Neuronal stem cell (in vitro differentiated cells): ENCODE results near the gene TM9SF4.
A peak's percentile ranks its signal among the peaks of the same experiment; 100 is the strongest.
"Not testable (repeated sequence)": the region's sequence is repeated elsewhere in the genome, so short reads cannot be mapped to it uniquely, and the experiment has no call there.

ENCODE experiments used
- DNase-seq: peaks from one replicate; pipeline ENCODE4 v3.0.0-alpha.2; 2013; ENCODE audit warnings: low spot score
- H2AFZ ChIP-seq: one replicate; pipeline ENCODE4 v1.6.1; 2013; ENCODE audit warnings: mild to moderate bottlenecking, low read length, inconsistent platforms
- H2AK5ac ChIP-seq: 2 replicates; pipeline ENCODE4 v1.6.1; 2013; ENCODE audit warnings: low read depth, mild to moderate bottlenecking, inconsistent platforms, low read length, moderate library complexity, mixed read lengths
- H2BK120ac ChIP-seq: 2 replicates; pipeline ENCODE4 v1.6.1; 2013; ENCODE audit warnings: low read depth, mild to moderate bottlenecking, inconsistent platforms, low read length, moderate library complexity, mixed read lengths
- H2BK12ac ChIP-seq: one replicate; pipeline ENCODE4 v1.6.1; 2013; ENCODE audit warnings: low read length, inconsistent platforms
- H2BK15ac ChIP-seq: 2 replicates; pipeline ENCODE4 v1.6.1; 2013; ENCODE audit warnings: mild to moderate bottlenecking, low read length, inconsistent platforms, mixed read lengths
- H2BK5ac ChIP-seq: one replicate; pipeline ENCODE4 v1.6.1; 2013; ENCODE audit warnings: inconsistent platforms, mild to moderate bottlenecking, low read length, moderate library complexity
- H3K14ac ChIP-seq: one replicate; pipeline ENCODE4 v1.6.1; 2013; ENCODE audit warnings: low read length, inconsistent platforms
- H3K18ac ChIP-seq: 2 replicates; pipeline ENCODE4 v1.6.1; 2013; ENCODE audit warnings: low read length, inconsistent platforms
- H3K23ac ChIP-seq: 2 replicates; pipeline ENCODE4 v1.6.1; 2013; ENCODE audit warnings: low read depth, mild to moderate bottlenecking, mixed read lengths, low read length, inconsistent platforms; ENCODE audit not compliant: poor library complexity
- H3K27ac ChIP-seq: replicated peaks from 3 replicates; pipeline ENCODE4 v1.5.1; 2013; ENCODE audit warnings: low read length, inconsistent platforms
- H3K27me3 ChIP-seq, 3 experiments: 2 replicates each; pipeline ENCODE4 v1.6.1; 2013; ENCODE audit warnings: low read length in 3 of 3, mild to moderate bottlenecking in 2 of 3, inconsistent platforms in 1 of 3, low read depth in 1 of 3, mixed read lengths in 1 of 3, moderate library complexity in 1 of 3; ENCODE audit not compliant: control insufficient read depth in 3 of 3, insufficient read depth in 3 of 3
- H3K36me3 ChIP-seq, 2 donors: replicated peaks in 1 of 2; 2 replicates each; pipeline ENCODE4 v1.6.1; 2013; ENCODE audit warnings: low read length in 2 of 2; ENCODE audit not compliant: control insufficient read depth in 2 of 2, insufficient read depth in 2 of 2
- H3K4ac ChIP-seq: 2 replicates; pipeline ENCODE4 v1.6.1; 2013; ENCODE audit warnings: inconsistent platforms, mild to moderate bottlenecking, low read length, moderate library complexity
- H3K4me1 ChIP-seq, 2 donors: 1 replicate in 1 of 2; 2 replicates in 1 of 2; pipeline ENCODE4 v1.6.1; 2013; ENCODE audit warnings: low read length in 2 of 2, low read depth in 1 of 2; ENCODE audit not compliant: control insufficient read depth in 2 of 2, insufficient read depth in 1 of 2
- H3K4me2 ChIP-seq: one replicate; pipeline ENCODE4 v1.6.1; 2013; ENCODE audit warnings: mild to moderate bottlenecking, low read length, inconsistent platforms; ENCODE audit not compliant: insufficient read depth, poor library complexity, severe bottlenecking
- H3K4me3 ChIP-seq, 2 donors: 2 replicates each; pipeline ENCODE4 v1.5.1; 2013; ENCODE audit warnings: low read length in 2 of 2, mild to moderate bottlenecking in 2 of 2, inconsistent platforms in 1 of 2, moderate library complexity in 1 of 2
- H3K79me1 ChIP-seq: one replicate; pipeline ENCODE4 v1.6.1; 2013; ENCODE audit warnings: low read depth, mild to moderate bottlenecking, inconsistent platforms, low read length, moderate library complexity
- H3K9ac ChIP-seq: one replicate; pipeline ENCODE4 v1.6.1; 2013; ENCODE audit warnings: mild to moderate bottlenecking, low read depth, low read length, inconsistent platforms; ENCODE audit not compliant: poor library complexity
- H3K9me3 ChIP-seq, 2 donors: replicated peaks in 1 of 2; 2 replicates each; pipeline versions ENCODE3 to v1.6.1; 2013; ENCODE audit warnings: low read length in 2 of 2, mild to moderate bottlenecking in 2 of 2, inconsistent platforms in 1 of 2, low read depth in 1 of 2, mixed read lengths in 1 of 2, moderate library complexity in 1 of 2; ENCODE audit not compliant: control insufficient read depth in 2 of 2, insufficient read depth in 1 of 2
- H4K8ac ChIP-seq: one replicate; pipeline ENCODE4 v1.6.1; 2013; ENCODE audit warnings: low read depth, mild to moderate bottlenecking, inconsistent platforms, low read length, moderate library complexity
- H4K91ac ChIP-seq: one replicate; pipeline ENCODE4 v1.6.1; 2013; ENCODE audit warnings: low read length, low read depth, mild to moderate bottlenecking, inconsistent platforms; ENCODE audit not compliant: poor library complexity
- WGBS, 2 donors: extraction: QIAGEN DNeasy Blood & Tissue Kit; methylation state at CpG; one replicate each; pipeline ENCODE4 v1.1.7; 2013; ENCODE audit warnings: missing lambda C conversion rate in 2 of 2, mixed read lengths in 1 of 2; ENCODE audit not compliant: insufficient read length in 2 of 2, insufficient replicate concordance in 1 of 2; ENCODE audit errors: extremely low coverage in 2 of 2; 5-methylcytosine and 5-hydroxymethylcytosine counted together

TM9SF4 gene

GRCh38 chr20:32197136-32197535 is 87.6 kb downstream of the TM9SF4 start:
- H3K36me3 ChIP-seq, result peaks cover 57 to 98% of the 10 kb centered on the region in 2 donors
- H3K27ac ChIP-seq, DNase-seq, H3K14ac ChIP-seq, H2AFZ ChIP-seq, H2AK5ac ChIP-seq, H2BK12ac ChIP-seq, H3K4ac ChIP-seq, H3K4me1 ChIP-seq, H3K9me3 ChIP-seq, H3K27me3 ChIP-seq, H2BK5ac ChIP-seq, H4K8ac ChIP-seq, H3K18ac ChIP-seq, H4K91ac ChIP-seq, H3K4me2 ChIP-seq, H2BK120ac ChIP-seq, H2BK15ac ChIP-seq: not testable (repeated sequence)
- no CpG with 5 or more reads among the region's 20 CpGs for WGBS, 2 donors
- peak overlapping the region in 1 of 2 donors; percentile 35 for H3K4me3 ChIP-seq
- peaks cover 15% of the 10 kb centered on the region for H3K79me1 ChIP-seq
- H3K9ac ChIP-seq, result peak overlapping the region; percentile 55
- peak overlapping the region; percentile 75 for H3K23ac ChIP-seq

GRCh38 chr20:32199006-32199405 is 89.5 kb downstream of the TM9SF4 start:
- Histone ChIP-seq H3K4me2 (no peak overlapping the region), H3K27ac (no peak overlapping the region), H3K9ac (no peak overlapping the region), H2AFZ (no peak overlapping the region), H3K36me3 (peaks cover 59 to 99% of the 10 kb centered on the region in 2 donors), H3K23ac (peak overlapping the region; percentile 31), H3K4me1 (peaks cover 0 to 2% of the 10 kb centered on the region in 2 donors), H3K14ac (no peak overlapping the region), H3K4me3 (no peak overlapping the region), H2BK5ac (no peak overlapping the region), H3K4ac (no peak overlapping the region), H2BK12ac (no peak overlapping the region), H2BK15ac (no peak overlapping the region), H4K8ac (no peak overlapping the region), H3K27me3 (no peaks in the 10 kb centered on the region), H2BK120ac (no peak overlapping the region), H4K91ac (no peak overlapping the region), H3K9me3 (no peaks in the 10 kb centered on the region), H3K18ac (no peak overlapping the region), H2AK5ac (no peak overlapping the region), H3K79me1 (peaks cover 15% of the 10 kb centered on the region)
- no CpG with 5 or more reads among the region's 4 CpGs for WGBS, 2 donors
- DNase-seq, result no peak

- Histone ChIP-seq H2BK15ac (no peak overlapping the region), H3K27me3 (no peaks in the 10 kb centered on the region), H2AFZ (no peak overlapping the region), H3K36me3 (peaks cover 41 to 92% of the 10 kb centered on the region in 2 donors), H3K79me1 (peaks cover 11% of the 10 kb centered on the region), H3K27ac (no peak overlapping the region), H3K14ac (no peak overlapping the region), H2AK5ac (no peak overlapping the region), H2BK5ac (no peak overlapping the region), H4K91ac (no peak overlapping the region), H2BK12ac (no peak overlapping the region), H3K23ac (no peak overlapping the region), H3K18ac (no peak overlapping the region), H3K9me3 (no peaks in the 10 kb centered on the region), H3K9ac (no peak overlapping the region), H3K4ac (no peak overlapping the region), H4K8ac (no peak overlapping the region), H2BK120ac (no peak overlapping the region), H3K4me1 (peaks cover 4 to 13% of the 10 kb centered on the region in 2 donors), H3K4me2 (no peak overlapping the region), H3K4me3 (no peak overlapping the region)
- WGBS, 2 donors, result no CpG with 5 or more reads among the region's 4 CpGs
- DNase-seq, result no peak
These were observed 91.9 kb downstream of the TM9SF4 start for GRCh38 chr20:32201296-32201976.

GRCh38 chr20:32201977-32202363 is 92.5 kb downstream of the TM9SF4 start:
- Histone ChIP-seq H3K9me3 (no peaks in the 10 kb centered on the region), H3K79me1 (peaks cover 9% of the 10 kb centered on the region), H4K8ac (no peak overlapping the region), H3K9ac (no peak overlapping the region), H3K4me2 (no peak overlapping the region), H2AFZ (no peak overlapping the region), H3K27ac (no peak overlapping the region), H2AK5ac (no peak overlapping the region), H3K4ac (no peak overlapping the region), H3K27me3 (no peaks in the 10 kb centered on the region), H3K18ac (no peak overlapping the region), H3K23ac (no peak overlapping the region), H3K4me3 (no peak overlapping the region), H2BK5ac (no peak overlapping the region), H3K14ac (no peak overlapping the region), H3K4me1 (peaks cover 7 to 16% of the 10 kb centered on the region in 2 donors), H2BK15ac (no peak overlapping the region), H3K36me3 (peaks cover 37 to 87% of the 10 kb centered on the region in 2 donors), H2BK12ac (no peak overlapping the region), H2BK120ac (no peak overlapping the region), H4K91ac (no peak overlapping the region)
- DNase-seq, result no peak
- WGBS, 2 donors, result no CpG with 5 or more reads among the region's 8 CpGs
